ENCODE data around the gene HFE. TPM values are rescaled to one million over a fixed set of nuclear protein-coding genes. Genes with fewer than 3 reads are reported as not detected.

HFE gene
- total RNA-seq, 1 donor from 2014 or later = 1.1 TPM

DNA sequence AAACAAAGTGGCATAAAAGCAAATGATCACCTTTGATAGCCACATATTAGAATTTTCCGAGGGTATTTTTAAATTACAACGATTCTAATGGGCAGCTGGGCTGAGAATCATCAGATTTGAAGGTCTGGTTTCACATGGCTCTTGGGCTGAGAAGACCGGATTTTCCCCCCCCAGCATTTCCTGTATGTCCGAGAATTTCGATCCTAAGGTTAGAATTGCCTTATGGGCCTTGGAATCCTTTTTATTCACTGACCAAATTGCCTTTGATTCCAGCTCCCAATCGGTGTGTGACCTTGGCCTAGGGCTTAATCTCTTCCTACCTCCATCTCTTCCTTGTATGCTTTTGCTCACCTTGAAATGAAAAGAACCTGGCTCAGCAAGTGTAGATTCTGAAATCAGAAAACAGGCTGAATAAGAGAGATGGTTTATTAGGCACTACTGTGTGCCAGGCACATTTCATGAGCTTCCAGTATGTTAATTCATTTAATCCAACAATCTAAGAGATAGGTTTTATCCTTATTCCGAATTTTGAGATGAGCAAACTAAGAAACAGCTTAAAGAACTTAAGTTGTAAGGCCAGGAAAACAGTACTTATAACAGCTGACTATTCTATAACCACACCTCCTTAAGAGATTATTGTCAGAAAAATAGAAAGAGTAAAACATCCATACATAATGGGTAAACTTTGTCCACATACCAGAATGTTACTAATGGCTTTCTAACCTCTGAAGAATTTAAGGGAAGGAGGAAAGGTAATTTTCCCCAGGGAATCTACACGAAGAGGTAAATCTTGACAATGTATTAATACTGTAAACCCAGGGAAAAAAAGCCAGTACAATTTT lies 39.4 kb downstream of the HFE start:
- Mint-ChIP-seq H3K4me1 (peaks cover 53% of the 10 kb centered on the region), H3K36me3 (ENCODE audit: low read depth) (peaks cover 69% of the 10 kb centered on the region), H3K27me3 (no peaks in the 10 kb centered on the region), H3K9me3 (no peaks in the 10 kb centered on the region), H3K27ac (peak overlapping the region; percentile 99), H3K4me3 (peak overlapping the region; percentile 94)
- ChIA-PET CTCF (interaction anchor here (0.9 to 4.9 kb wide), 3 partner anchors 10 to 83 kb away, joined by 3 to 31 read pairs (median 3); a partner anchor contains a TSS), POLR2A (interaction anchor here (0.6 to 6.8 kb wide), 25 partner anchors 8 to 1746 kb away, joined by 3 to 1682 read pairs (median 70); a partner anchor contains a TSS)
- TF ChIP-seq, protein P1, sequence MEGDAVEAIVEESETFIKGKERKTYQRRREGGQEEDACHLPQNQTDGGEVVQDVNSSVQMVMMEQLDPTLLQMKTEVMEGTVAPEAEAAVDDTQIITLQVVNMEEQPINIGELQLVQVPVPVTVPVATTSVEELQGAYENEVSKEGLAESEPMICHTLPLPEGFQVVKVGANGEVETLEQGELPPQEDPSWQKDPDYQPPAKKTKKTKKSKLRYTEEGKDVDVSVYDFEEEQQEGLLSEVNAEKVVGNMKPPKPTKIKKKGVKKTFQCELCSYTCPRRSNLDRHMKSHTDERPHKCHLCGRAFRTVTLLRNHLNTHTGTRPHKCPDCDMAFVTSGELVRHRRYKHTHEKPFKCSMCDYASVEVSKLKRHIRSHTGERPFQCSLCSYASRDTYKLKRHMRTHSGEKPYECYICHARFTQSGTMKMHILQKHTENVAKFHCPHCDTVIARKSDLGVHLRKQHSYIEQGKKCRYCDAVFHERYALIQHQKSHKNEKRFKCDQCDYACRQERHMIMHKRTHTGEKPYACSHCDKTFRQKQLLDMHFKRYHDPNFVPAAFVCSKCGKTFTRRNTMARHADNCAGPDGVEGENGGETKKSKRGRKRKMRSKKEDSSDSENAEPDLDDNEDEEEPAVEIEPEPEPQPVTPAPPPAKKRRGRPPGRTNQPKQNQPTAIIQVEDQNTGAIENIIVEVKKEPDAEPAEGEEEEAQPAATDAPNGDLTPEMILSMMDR (IDR thresholded peaks at IDR 0.05) = no peak
- intact Hi-C loops (cut with micrococcal nuclease) = no loop called here
- ATAC-seq (ENCODE audit: low read depth) = no peak
- DNase-seq = no peak

DNA sequence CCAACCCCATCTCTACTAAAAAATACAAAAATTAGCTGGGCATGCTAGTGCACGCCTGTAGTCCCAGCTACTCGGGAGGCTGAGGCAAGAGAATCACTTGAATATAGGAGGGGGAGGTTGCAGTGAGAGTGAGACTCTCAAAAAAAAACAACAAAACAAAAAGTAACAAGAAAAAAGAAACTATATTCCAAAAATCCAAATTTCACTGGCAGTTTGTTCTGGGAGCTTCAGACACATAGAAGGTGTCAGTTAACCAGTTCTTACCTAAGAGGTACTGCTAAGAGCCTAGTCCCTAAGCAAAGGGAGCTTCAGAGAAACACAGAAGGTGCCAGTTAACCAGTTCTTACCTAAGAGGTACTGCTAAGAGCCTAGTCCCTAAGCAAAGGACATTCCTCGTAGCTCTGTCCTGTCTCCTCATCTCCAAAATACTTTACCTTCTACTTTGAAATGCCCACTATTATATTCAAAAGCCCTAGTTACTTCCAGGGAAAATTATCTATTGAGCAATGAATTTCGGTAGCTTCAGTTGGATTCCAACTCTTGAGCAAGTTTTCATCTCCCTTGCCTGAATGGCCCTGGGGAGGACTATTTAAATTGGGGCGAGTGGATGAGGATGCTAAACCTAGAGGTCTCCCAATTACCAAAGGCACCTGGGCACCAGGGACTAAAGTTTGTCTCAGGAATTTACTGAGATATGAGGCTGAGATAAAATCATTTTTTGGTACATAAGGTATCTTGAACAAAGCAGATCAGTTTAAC lies 41.0 kb downstream of the HFE start:
- CTCF ChIA-PET = no interaction called here
- no peaks in the 10 kb centered on the region for H3K27me3 Mint-ChIP-seq
- DNase-seq = no peak
- TF ChIP-seq, protein P1 (IDR thresholded peaks at IDR 0.05) = no peak
- peak overlapping the region; percentile 30 for H3K27ac Mint-ChIP-seq
- ATAC-seq (ENCODE audit: low read depth) = no peak
- peaks cover 78% of the 10 kb centered on the region for H3K36me3 Mint-ChIP-seq (ENCODE audit: low read depth)
- intact Hi-C loops (cut with micrococcal nuclease) = loop anchor here (2.0 kb wide), 1 partner anchor 19 kb away; no protein-coding TSS in a partner anchor
- H3K4me3 Mint-ChIP-seq = peak overlapping the region; percentile 94
- no peaks in the 10 kb centered on the region for H3K9me3 Mint-ChIP-seq
- peaks cover 59% of the 10 kb centered on the region for H3K4me1 Mint-ChIP-seq
- POLR2A ChIA-PET = interaction anchor here (0.9 to 6.8 kb wide), 8 partner anchors 10 to 1018 kb away, joined by 3 to 1682 read pairs (median 44); a partner anchor contains a TSS

DNA sequence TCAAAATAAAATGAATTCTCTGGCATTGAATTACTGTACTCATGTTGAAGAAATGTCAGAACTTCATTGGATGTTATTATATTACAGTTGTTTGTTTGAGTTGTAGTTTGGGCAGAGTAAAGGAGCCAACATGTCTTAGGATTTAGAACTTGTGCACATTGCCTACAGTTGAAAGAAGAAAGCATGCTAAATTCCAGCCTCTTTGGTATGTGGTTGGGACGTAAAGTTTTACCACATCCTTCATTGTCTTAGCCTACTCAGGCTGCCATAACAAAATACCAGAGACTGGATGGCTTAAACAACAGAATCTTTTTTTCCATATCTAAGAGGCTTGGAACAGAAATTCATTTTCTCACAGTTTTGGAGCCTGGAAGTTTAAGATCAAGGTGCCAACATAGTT lies 42.4 kb downstream of the HFE start:
- H3K36me3 Mint-ChIP-seq (ENCODE audit: low read depth) = peaks cover 75% of the 10 kb centered on the region
- no peak overlapping the region for H3K4me3 Mint-ChIP-seq
- CTCF ChIA-PET = no interaction called here
- intact Hi-C loops (cut with micrococcal nuclease) = loop anchor here (2.0 kb wide), 1 partner anchor 17 kb away; no protein-coding TSS in a partner anchor
- TF ChIP-seq, protein P1 (IDR thresholded peaks at IDR 0.05) = no peak
- H3K27ac Mint-ChIP-seq = no peak overlapping the region
- peaks cover 71% of the 10 kb centered on the region for H3K4me1 Mint-ChIP-seq
- no peak for ATAC-seq (ENCODE audit: low read depth)
- H3K9me3 Mint-ChIP-seq = no peaks in the 10 kb centered on the region
- H3K27me3 Mint-ChIP-seq = no peaks in the 10 kb centered on the region
- POLR2A ChIA-PET = interaction anchor here (1.3 to 5.2 kb wide), 2 partner anchors 12 to 28 kb away, joined by 3 to 56 read pairs; a partner anchor contains a TSS
- DNase-seq = no peak

DNA sequence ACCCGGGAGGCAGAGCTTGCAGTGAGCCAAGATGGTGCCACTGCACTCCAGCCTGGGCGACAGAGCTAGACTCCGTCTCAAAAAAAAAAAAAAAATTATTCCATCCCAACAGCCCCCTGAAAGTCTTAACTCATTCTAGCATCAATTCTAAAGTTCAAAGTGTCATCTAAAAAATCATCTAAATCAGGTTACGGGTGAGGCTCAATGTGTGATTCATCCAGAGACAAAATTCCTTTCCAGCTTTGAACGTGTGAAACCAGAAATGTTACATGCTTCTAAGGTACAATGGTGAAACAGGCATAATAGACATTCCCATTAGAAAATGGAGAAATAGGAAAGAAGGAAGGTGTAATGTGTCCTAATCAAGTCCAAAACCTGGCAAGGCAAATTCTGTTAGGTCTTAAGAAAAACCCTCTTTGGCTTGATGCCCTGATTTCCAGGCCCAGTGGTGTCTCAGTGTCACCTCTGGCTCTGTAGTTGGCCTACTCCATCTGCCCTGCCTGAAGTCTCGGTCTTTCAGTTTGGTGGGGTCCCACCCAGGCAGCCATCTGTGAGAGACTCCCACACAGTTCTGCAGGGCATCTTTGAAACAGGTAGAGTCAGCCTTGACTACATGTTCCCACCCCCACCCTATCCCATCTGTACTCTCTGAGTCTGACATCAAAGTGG lies 43.5 kb downstream of the HFE start:
- Mint-ChIP-seq H3K4me3 (peak overlapping the region; percentile 11), H3K36me3 (ENCODE audit: low read depth) (peaks cover 72% of the 10 kb centered on the region), H3K27ac (no peak overlapping the region), H3K4me1 (peaks cover 80% of the 10 kb centered on the region), H3K9me3 (no peaks in the 10 kb centered on the region), H3K27me3 (no peaks in the 10 kb centered on the region)
- DNase-seq (no peak), ATAC-seq (ENCODE audit: low read depth) (no peak)
- ChIA-PET POLR2A (interaction anchor here (0.6 to 5.2 kb wide), 7 partner anchors 8 to 111 kb away, joined by 3 to 56 read pairs (median 3); a partner anchor contains a TSS), CTCF (no interaction called here)
- TF ChIP-seq, protein P1 (IDR thresholded peaks at IDR 0.05) = no peak
- intact Hi-C loops (cut with micrococcal nuclease) = no loop called here

Measured in activated B cell treated with CpG ODN at 0.5 μM for 24 hours (primary cell).